H1 (cell line): ENCODE results near the gene LYVE1. TPM values are rescaled to one million over a fixed set of nuclear protein-coding genes. Genes with fewer than 3 reads are reported as not detected.

Experiments
- CTCF ChIA-PET: fragments of 300-600 bp; sonication (Branson Sonifier 250); formaldehyde crosslinking; loops from one replicate; lab custom pipeline; 2021; ENCODE audit not compliant: partially characterized antibody; lab: Charles Lee
- POLR2A ChIA-PET: fragments of 300-600 bp; sonication (Branson Sonifier 250); formaldehyde crosslinking; loops from one replicate; lab custom pipeline; 2021; ENCODE audit warnings: inconsistent platforms; ENCODE audit not compliant: partially characterized antibody; lab: Charles Lee
- DNase-seq, 2 experiments: peaks; one replicate each; pipeline versions ENCODE4 v3.0.0 to v3.0.0-alpha.2; 2010 to 2022; ENCODE audit warnings: low spot score in 2 of 2, low read depth in 1 of 2, mixed read lengths in 1 of 2
- FAIRE-seq: peaks from 2 replicates; lab custom pipeline; 2011; peaks lifted over from hg19 to GRCh38; lab: Jason Lieb, UNC
- H2AFZ ChIP-seq: 2 replicates; pipeline ENCODE4 v1.8.1; 2012; ENCODE audit warnings: low read length, inconsistent platforms
- H2AK5ac ChIP-seq: 2 replicates; pipeline ENCODE4 v1.6.1; 2013; ENCODE audit warnings: low read depth, low read length
- H2BK120ac ChIP-seq: replicated peaks from 2 replicates; pipeline ENCODE3; 2013; ENCODE audit warnings: low read depth, low read length, inconsistent platforms
- H2BK12ac ChIP-seq: 2 replicates; pipeline ENCODE4 v1.6.1; 2013; ENCODE audit warnings: low read depth, low read length
- H2BK15ac ChIP-seq: 2 replicates; pipeline ENCODE4 v1.6.1; 2013; ENCODE audit warnings: low read length
- H2BK20ac ChIP-seq: 2 replicates; pipeline ENCODE4 v1.6.1; 2013; ENCODE audit warnings: low read length
- H2BK5ac ChIP-seq: 2 replicates; pipeline ENCODE4 v1.6.1; 2013; ENCODE audit warnings: low read depth, low read length
- H3K14ac ChIP-seq: 2 replicates; pipeline ENCODE4 v1.6.1; 2013; ENCODE audit warnings: inconsistent platforms; ENCODE audit not compliant: insufficient read length
- H3K18ac ChIP-seq: 2 replicates; pipeline ENCODE4 v1.6.1; 2013; ENCODE audit warnings: low read length; ENCODE audit errors: extremely low read depth
- H3K23ac ChIP-seq: 2 replicates; pipeline ENCODE4 v1.6.1; 2013; ENCODE audit warnings: inconsistent platforms; ENCODE audit not compliant: insufficient read length
- H3K23me2 ChIP-seq: 2 replicates; pipeline ENCODE4 v1.6.1; 2013; ENCODE audit warnings: low read depth, low read length
- H3K27ac ChIP-seq: 2 replicates; pipeline ENCODE4 v1.6.1; 2011; ENCODE audit warnings: low read depth, low read length, inconsistent platforms
- H3K27me3 ChIP-seq, 4 experiments: replicated peaks in 1 of 4; 1 replicate in 1 of 4; 2 replicates in 3 of 4; pipeline versions ENCODE4 v1.6.1 to v1.8.1; 2011 to 2013; ENCODE audit warnings: low read length in 3 of 4, mild to moderate bottlenecking in 3 of 4, inconsistent platforms in 2 of 4, mixed read lengths in 2 of 4, moderate library complexity in 1 of 4; ENCODE audit not compliant: control insufficient read depth in 3 of 4, insufficient read depth in 3 of 4; ENCODE audit errors: extremely low read depth in 1 of 4
- H3K36me3 ChIP-seq, 4 experiments: 2 replicates each; pipeline versions ENCODE4 v1.6.1 to v1.8.1; 2011 to 2013; ENCODE audit warnings: mild to moderate bottlenecking in 4 of 4, low read length in 3 of 4, moderate library complexity in 2 of 4, control low read depth in 1 of 4, inconsistent platforms in 1 of 4; ENCODE audit not compliant: insufficient read depth in 4 of 4, control insufficient read depth in 2 of 4
- H3K4ac ChIP-seq: replicated peaks from 2 replicates; pipeline ENCODE3; 2013; ENCODE audit warnings: low read length, low read depth, mixed read lengths, inconsistent platforms; ENCODE audit not compliant: insufficient read length
- H3K4me1 ChIP-seq, 4 experiments: replicated peaks in 1 of 4; 1 replicate in 1 of 4; 2 replicates in 3 of 4; pipeline versions ENCODE4 v1.6.1 to v1.8.1; 2011 to 2013; ENCODE audit warnings: low read length in 3 of 4, inconsistent platforms in 2 of 4, mixed read lengths in 1 of 4; ENCODE audit not compliant: insufficient read depth in 4 of 4, control insufficient read depth in 3 of 4
- H3K4me2 ChIP-seq, 2 experiments: 2 replicates each; pipeline versions ENCODE4 v1.6.1 to v1.8.1; 2011 to 2013; ENCODE audit warnings: low read depth in 2 of 2, low read length in 2 of 2, control low read depth in 1 of 2, inconsistent platforms in 1 of 2, mild to moderate bottlenecking in 1 of 2; ENCODE audit not compliant: insufficient read depth in 1 of 2
- H3K4me3 ChIP-seq, 4 experiments: fragments of 200-600, 300-600 bp in 1 of 4; sonication (generic), shearing (Covaris generic), sonication (Bioruptor Twin) in 1 of 4; 2 replicates each; pipeline versions ENCODE4 v1.5.1 to v1.8.1; 2011 to 2016; ENCODE audit warnings: low read length in 4 of 4, low read depth in 3 of 4, control low read depth in 2 of 4, inconsistent platforms in 2 of 4, mild to moderate bottlenecking in 2 of 4, mixed read lengths in 1 of 4, moderate library complexity in 1 of 4; ENCODE audit not compliant: insufficient read depth in 2 of 4; ENCODE audit errors: extremely low read depth in 1 of 4
- H3K56ac ChIP-seq: replicated peaks from 2 replicates; pipeline ENCODE3; 2013; ENCODE audit warnings: low read depth, mild to moderate bottlenecking, mixed read lengths, low read length, inconsistent platforms; ENCODE audit not compliant: insufficient read length
- H3K79me1 ChIP-seq: 2 replicates; pipeline ENCODE4 v1.6.1; 2013; ENCODE audit warnings: low read depth, low read length, control low read depth
- H3K79me2 ChIP-seq, 2 experiments: 2 replicates each; pipeline versions ENCODE4 v1.6.1 to v1.8.1; 2012 to 2013; ENCODE audit warnings: low read length in 2 of 2, mild to moderate bottlenecking in 2 of 2, inconsistent platforms in 1 of 2; ENCODE audit not compliant: insufficient read depth in 2 of 2, control insufficient read depth in 1 of 2
- H3K9ac ChIP-seq, 4 experiments: replicated peaks in 1 of 4; 1 replicate in 1 of 4; 2 replicates in 3 of 4; pipeline versions ENCODE4 v1.6.1 to v1.8.1; 2011 to 2013; ENCODE audit warnings: low read depth in 3 of 4, low read length in 3 of 4, control low read depth in 2 of 4, mild to moderate bottlenecking in 2 of 4, moderate library complexity in 2 of 4, inconsistent platforms in 1 of 4; ENCODE audit errors: extremely low read depth in 1 of 4
- H3K9me3 ChIP-seq, 2 experiments: 2 replicates each; pipeline versions ENCODE4 v1.6.1 to v1.8.1; 2012 to 2013; ENCODE audit warnings: mild to moderate bottlenecking in 2 of 2, moderate library complexity in 2 of 2, control low read depth in 1 of 2, inconsistent platforms in 1 of 2, low read depth in 1 of 2, low read length in 1 of 2, mixed read lengths in 1 of 2; ENCODE audit not compliant: insufficient read depth in 2 of 2
- H4K20me1 ChIP-seq, 2 experiments: replicated peaks in 1 of 2; 2 replicates each; pipeline versions ENCODE3 to v1.8.1; 2011 to 2013; ENCODE audit warnings: inconsistent platforms in 2 of 2, low read length in 2 of 2, mild to moderate bottlenecking in 1 of 2; ENCODE audit not compliant: insufficient read depth in 2 of 2, control insufficient read depth in 1 of 2
- H4K5ac ChIP-seq: 2 replicates; pipeline ENCODE4 v1.6.1; 2013; ENCODE audit warnings: low read length, low read depth, mixed read lengths, inconsistent platforms; ENCODE audit not compliant: insufficient read length
- H4K8ac ChIP-seq: 2 replicates; pipeline ENCODE4 v1.8.0; 2013; ENCODE audit warnings: mild to moderate bottlenecking, moderate library complexity, low read length, inconsistent platforms; ENCODE audit not compliant: insufficient read depth; ENCODE audit errors: extremely low read depth
- H4K91ac ChIP-seq: replicated peaks from 2 replicates; pipeline ENCODE3; 2013; ENCODE audit warnings: low read length, mixed read lengths, inconsistent platforms; ENCODE audit not compliant: insufficient read length
- CHD1 ChIP-seq: IDR thresholded peaks from 2 replicates; pipeline ENCODE4 v1.6.1; 2012; ENCODE audit warnings: low read depth, low read length, improper control_type of control experiment
- EZH2 ChIP-seq: fragments of 200-600 bp; sonication (generic); IDR thresholded peaks from 2 replicates; pipeline ENCODE4 v1.7.1; 2012; ENCODE audit warnings: low read depth, mild to moderate bottlenecking, moderate library complexity, low read length, inconsistent platforms; ENCODE audit not compliant: severe bottlenecking
- SAP30 ChIP-seq: fragments of 300-600 bp; sonication (generic); IDR thresholded peaks from 2 replicates; pipeline ENCODE4 v1.7.1; 2012; ENCODE audit warnings: low read length, moderate library complexity, mild to moderate bottlenecking, inconsistent platforms; ENCODE audit not compliant: insufficient read depth, insufficient replicate concordance
- SIN3A ChIP-seq, 2 experiments: IDR thresholded peaks in 1 of 2; conservative IDR thresholded peaks in 1 of 2; 2 replicates each; pipeline ENCODE4 v1.6.1; 2011 to 2012; ENCODE audit warnings: low read length in 2 of 2, improper control_type of control experiment in 1 of 2, low read depth in 1 of 2, mild to moderate bottlenecking in 1 of 2
- SP1 ChIP-seq: IDR thresholded peaks from 2 replicates; pipeline ENCODE4 v1.6.1; 2011; ENCODE audit warnings: low read depth, low read length
- TAF1 ChIP-seq: IDR thresholded peaks from 2 replicates; pipeline ENCODE4 v1.6.1; 2011; ENCODE audit warnings: mild to moderate bottlenecking, low read depth, low read length
- TCF12 ChIP-seq: IDR thresholded peaks from 2 replicates; pipeline ENCODE4 v1.6.1; 2011; ENCODE audit warnings: low read depth, mild to moderate bottlenecking, low read length
- ZNF274 ChIP-seq: IDR thresholded peaks from 2 replicates; pipeline ENCODE4 v1.7.0; 2012; ENCODE audit warnings: low read length, borderline replicate concordance; ENCODE audit errors: extremely low read depth
- WGBS, 2 experiments: shearing (Covaris generic) in 1 of 2; methylation state at CpG; one replicate each; pipeline versions ENCODE4 v1.1.6 to v1.1.7; 2013 to 2015; ENCODE audit warnings: low lambda C conversion rate in 2 of 2, mixed read lengths in 2 of 2, inconsistent platforms in 1 of 2, low coverage in 1 of 2, missing lambda C conversion rate in 1 of 2; ENCODE audit not compliant: insufficient replicate concordance in 2 of 2, insufficient coverage in 1 of 2, insufficient read length in 1 of 2; ENCODE audit errors: extremely low coverage in 1 of 2, missing lambda C conversion rate in 1 of 2; 5-methylcytosine and 5-hydroxymethylcytosine counted together
- polyA plus RNA-seq, 7 experiments: library from polyadenylated mRNA; depleted of rRNA in 3 of 7; stranded (reverse) in 5 of 7; unstranded in 2 of 7; fragments of >200 nt in 5 of 7; fragments of 200-250 nt in 2 of 7; gene quantifications; 1 replicate in 5 of 7; 2 replicates in 1 of 7; 4 replicates in 1 of 7; pipeline versions ENCODE4 v1.2.1 to v1.2.3, GENCODE V29; 2011 to 2013; ENCODE audit warnings: missing spikeins in 2 of 7, mixed read lengths in 2 of 7
- total RNA-seq: library from RNA; stranded (reverse); fragmentation: NEBNext Ultra II Directional; extraction: Animal tissue kit (Norgen Biotek cat#: 25700); gene quantifications from 2 replicates; pipeline ENCODE4 v1.2.1, GENCODE V29; 2021

Gene LYVE1
- total and polyA plus RNA-seq, 2 of the 8 experiments (the other 6 are each of a cell fraction or from before 2014, with no cell fraction given), result 0.09 TPM; not detected in 1

- H3K79me2 ChIP-seq, result no peaks in the 10 kb centered on the region
- H2BK15ac ChIP-seq, result no peak overlapping the region
- H2BK5ac ChIP-seq, result no peak overlapping the region
- H3K14ac ChIP-seq, result no peak overlapping the region
- no peaks in the 10 kb centered on the region for H3K4me1 ChIP-seq
- H2BK12ac ChIP-seq, result no peak overlapping the region
- H3K9me3 ChIP-seq, result no peaks in the 10 kb centered on the region
- H4K8ac ChIP-seq, result no peak overlapping the region
- H3K56ac ChIP-seq, result no peak overlapping the region
- H2AK5ac ChIP-seq, result no peak overlapping the region
- H3K9ac ChIP-seq, result no peak overlapping the region
- H2BK120ac ChIP-seq, result no peak overlapping the region
- no peaks in the 10 kb centered on the region for H3K27me3 ChIP-seq
- 91% methylated on average over 2 of the region's 2 CpGs; no CpG with 5 or more reads in 1 of the 2 experiments for whole genome bisulfite sequencing, 2 experiments
- no peak overlapping the region for H3K18ac ChIP-seq
- no peak overlapping the region for H3K4ac ChIP-seq
- TF ChIP-seq EZH2, result no peak
- TF ChIP-seq SAP30, result no peak
- TF ChIP-seq TCF12, result no peak
- no peak for TF ChIP-seq CHD1
- no peak for TF ChIP-seq ZNF274
- no peak for TF ChIP-seq SIN3A (conservative IDR thresholded peaks at IDR 0.05 in 1 of 2, IDR thresholded peaks at IDR 0.05 in 1 of 2; ENCODE audit: low read depth in 1 of 2, low read length in 2 of 2)
- no peak for TF ChIP-seq SP1
- no peak for TF ChIP-seq TAF1
- H3K23me2 ChIP-seq, result no peaks in the 10 kb centered on the region
- no peak overlapping the region for H3K23ac ChIP-seq
- H2BK20ac ChIP-seq, result no peak overlapping the region
- no peak overlapping the region for H3K4me3 ChIP-seq
- no peak overlapping the region for H4K91ac ChIP-seq
- DNase-seq, result no peak
- no peak overlapping the region for H3K27ac ChIP-seq
- no peak overlapping the region for H2AFZ ChIP-seq
- no peak overlapping the region for H3K4me2 ChIP-seq
- ChIA-PET POLR2A (no interaction called here), CTCF (interaction anchor here (0.7 to 4.6 kb wide), 6 partner anchors 7 to 434 kb away, joined by 3 to 26 read pairs (median 3); partner anchors contain the start of gene RNF141)
- H4K5ac ChIP-seq, result no peak overlapping the region
- 0 out of 8 replicates have a peak, but pooled peaks cover 0 to 2% (median 0%) of the 10 kb centered on the region in 4 experiments for H3K36me3 ChIP-seq
- H3K79me1 ChIP-seq, result no peaks in the 10 kb centered on the region; the same call in 1 of the 2 replicates
- no peaks in the 10 kb centered on the region for H4K20me1 ChIP-seq
- no peak for FAIRE-seq
Observed at GRCh38 chr11:10534316-10534715, 34.1 kb downstream of the LYVE1 start.
